Measurements from ENCODE around the gene ROR2.

GRCh38 chr9:91900797-91901177, 49.2 kb downstream of the ROR2 start:
- TF ChIP-seq POLR2A (IDR thresholded peaks at IDR 0.05), result no peak
- TF ChIP-seq CTCF (IDR thresholded peaks at IDR 0.05 in 8 of 11, conservative IDR thresholded peaks at IDR 0.05 in 3 of 11), result no peak
- TF ChIP-seq POLR2AphosphoS5 (IDR thresholded peaks at IDR 0.05), result no peak
